Measurements from ENCODE around the gene DIABLO.
"Not testable (repeated sequence)": the region's sequence is repeated elsewhere in the genome, so short reads cannot be mapped to it uniquely, and the experiment has no call there.

DIABLO gene

DNA sequence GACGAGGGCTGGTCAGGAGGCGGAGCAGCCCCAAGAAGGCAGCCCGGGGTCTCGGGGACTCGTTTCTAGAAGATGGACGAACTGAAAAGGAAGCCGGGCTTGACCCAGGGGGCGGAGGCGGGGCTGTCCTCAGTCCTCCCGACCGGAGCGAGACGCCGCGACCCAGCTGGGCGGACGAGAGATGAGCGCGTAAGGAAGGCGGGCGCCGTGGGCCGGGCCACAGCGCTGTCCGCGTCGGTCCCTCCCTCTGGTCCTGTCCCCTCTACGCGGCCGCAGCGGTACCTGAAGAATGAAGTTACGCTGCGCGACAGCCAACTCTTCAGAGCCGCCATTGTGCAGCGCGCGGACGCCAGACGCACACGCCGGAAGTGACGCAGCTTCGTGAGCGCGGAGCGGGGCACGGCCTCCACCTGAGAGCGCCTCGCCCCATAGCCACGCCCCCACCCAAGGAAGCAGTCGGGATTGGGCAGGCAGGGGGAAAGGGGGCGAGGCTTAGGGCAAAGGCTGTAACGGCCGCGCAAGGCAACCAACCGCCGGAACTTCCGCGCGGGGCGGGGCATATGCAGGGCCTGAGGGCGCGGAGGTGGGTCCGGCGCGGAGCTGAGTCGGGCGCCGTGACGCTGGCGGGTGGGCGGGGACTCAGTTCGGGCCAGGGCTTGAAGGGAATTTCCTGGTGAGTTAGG lies at the start of gene DIABLO:
Gene DIABLO, minus strand, starts transcription at position 370 of the 683 bp plus-strand sequence. Its CDS starts 38 bp downstream, at position 332.
- peak; percentile 100 for DNase-seq

- no peak for DNase-seq
Measured at GRCh38 chr12:122275459-122275858, 49.6 kb upstream of the DIABLO start.

- DNase-seq, result peak; percentile 97
Measured at GRCh38 chr12:122266230-122266901, 40.5 kb upstream of the DIABLO start, which contains the start of gene VPS33A. TSS of gene VPS33A (minus strand) at chr12:122266494. CDS start at chr12:122266408, 86 bp downstream.

GRCh38 chr12:122265886-122266229 lies 40.0 kb upstream of the DIABLO start:
- no peak for DNase-seq

- no peak for DNase-seq
Measured at GRCh38 chr12:122265476-122265875, 39.6 kb upstream of the DIABLO start.

- DNase-seq, result not testable (repeated sequence)
Measured at GRCh38 chr12:122260735-122261134, 34.9 kb upstream of the DIABLO start.

DNA sequence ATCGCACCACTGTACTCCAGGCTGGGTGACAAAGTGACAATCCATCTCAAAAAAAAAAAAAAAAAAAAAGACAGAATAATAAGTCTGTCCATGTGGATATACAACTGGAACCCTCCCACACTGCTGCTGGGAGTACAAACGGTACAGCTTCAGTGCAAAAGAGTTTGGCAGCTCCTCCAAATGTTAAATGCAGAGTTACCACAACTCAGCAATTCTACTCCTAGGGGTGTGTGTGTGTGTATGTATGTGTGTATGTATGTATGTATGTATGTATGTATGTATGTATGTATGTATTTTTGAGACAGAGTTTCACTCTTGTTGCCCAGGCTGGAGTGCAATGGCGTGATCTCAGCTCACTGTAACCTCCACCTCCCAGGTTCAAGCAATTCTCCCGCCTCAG lies 33.1 kb upstream of the DIABLO start:
- not testable (repeated sequence) for DNase-seq

- not testable (repeated sequence) for DNase-seq
Measured at GRCh38 chr12:122258462-122258861, 32.6 kb upstream of the DIABLO start.

GRCh38 chr12:122250536-122250935 lies 24.7 kb upstream of the DIABLO start:
- no peak for DNase-seq

DNA sequence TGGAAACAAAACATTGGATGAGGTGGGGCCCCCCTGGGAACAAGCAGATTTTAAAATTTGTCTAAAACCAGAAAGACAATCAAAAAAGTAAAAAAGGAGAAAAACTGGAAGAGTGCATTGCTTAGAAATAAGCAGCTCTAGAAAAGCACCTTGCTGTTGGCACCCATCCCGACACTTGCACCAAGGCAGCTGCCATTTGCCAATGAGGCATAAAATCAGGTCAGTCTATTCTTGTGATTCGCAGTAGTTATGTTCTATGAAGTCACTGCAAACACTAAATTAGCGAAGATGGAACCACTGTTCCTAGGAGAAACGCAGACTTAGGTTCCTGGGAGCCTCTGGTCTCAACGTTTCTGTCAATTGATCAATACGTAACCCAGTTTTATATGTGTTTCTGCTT lies 24.2 kb upstream of the DIABLO start:
- no peak for DNase-seq

- DNase-seq, result no peak
Measured at GRCh38 chr12:122245553-122245952, 19.7 kb upstream of the DIABLO start.

DNA sequence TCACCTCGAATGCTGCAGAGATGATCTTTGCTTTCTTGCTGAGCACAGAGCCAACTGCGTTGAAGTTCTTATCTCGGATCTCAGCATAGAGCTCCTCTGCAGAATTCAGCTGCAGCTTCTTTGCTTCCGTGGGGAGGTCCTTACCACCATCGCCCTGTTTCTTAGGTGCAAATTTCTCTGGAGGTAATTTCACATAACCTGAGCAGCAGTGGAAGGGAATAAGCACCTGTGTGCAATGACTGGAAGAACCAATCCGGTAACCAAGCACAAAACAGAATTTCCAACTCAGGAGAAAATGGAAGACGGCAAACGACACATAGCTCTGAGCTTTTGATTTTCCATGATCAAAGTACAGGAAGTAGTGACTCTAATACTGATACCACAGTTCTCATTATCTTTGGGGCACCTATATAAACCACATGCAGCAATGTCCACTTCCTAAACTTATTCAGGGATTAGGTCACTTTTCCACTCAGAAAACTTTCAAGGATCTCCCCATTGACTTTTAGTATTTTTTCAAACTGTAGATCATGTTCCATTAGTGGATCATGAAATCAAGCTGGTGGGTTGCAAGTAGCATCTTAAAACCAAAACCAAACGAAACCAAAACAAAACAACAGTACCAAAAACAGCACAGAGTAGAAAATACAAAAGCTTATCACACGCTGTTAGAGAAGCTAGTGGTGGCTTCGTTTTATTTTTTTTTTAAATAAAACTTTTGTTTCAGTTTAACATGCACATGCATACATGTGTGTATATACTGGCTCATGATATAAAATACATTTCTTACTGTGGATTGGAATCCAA lies 18.9 kb upstream of the DIABLO start:
- DNase-seq, result no peak

DNA sequence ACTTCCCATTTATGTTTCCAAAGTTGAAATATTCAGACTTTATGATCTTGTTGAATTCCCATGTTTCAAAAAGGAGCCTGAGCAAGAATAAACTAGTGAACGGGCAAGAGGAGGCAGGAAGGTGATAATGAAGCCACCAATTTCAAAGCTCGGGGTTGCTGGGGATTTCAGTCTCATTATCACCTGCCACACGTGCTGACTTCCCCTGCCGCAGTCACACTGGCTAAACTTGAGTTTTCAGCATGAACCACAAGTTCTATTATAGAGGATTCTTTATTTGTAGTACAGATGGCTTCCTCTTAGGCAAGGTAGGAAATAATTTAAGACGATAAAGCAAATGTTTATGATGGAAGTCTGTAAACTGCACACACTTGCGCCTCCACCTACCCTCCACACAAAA lies 18.1 kb upstream of the DIABLO start:
- no peak for DNase-seq

GRCh38 chr12:122238861-122239260 lies 13.0 kb upstream of the DIABLO start:
- no peak for DNase-seq

GRCh38 chr12:122235741-122236140 lies 9.9 kb upstream of the DIABLO start:
- no peak for DNase-seq

GRCh38 chr12:122232691-122233090 lies 6.8 kb upstream of the DIABLO start:
- DNase-seq, result no peak

- DNase-seq, result no peak
Measured at GRCh38 chr12:122230798-122231197, 4.9 kb upstream of the DIABLO start.

DNA sequence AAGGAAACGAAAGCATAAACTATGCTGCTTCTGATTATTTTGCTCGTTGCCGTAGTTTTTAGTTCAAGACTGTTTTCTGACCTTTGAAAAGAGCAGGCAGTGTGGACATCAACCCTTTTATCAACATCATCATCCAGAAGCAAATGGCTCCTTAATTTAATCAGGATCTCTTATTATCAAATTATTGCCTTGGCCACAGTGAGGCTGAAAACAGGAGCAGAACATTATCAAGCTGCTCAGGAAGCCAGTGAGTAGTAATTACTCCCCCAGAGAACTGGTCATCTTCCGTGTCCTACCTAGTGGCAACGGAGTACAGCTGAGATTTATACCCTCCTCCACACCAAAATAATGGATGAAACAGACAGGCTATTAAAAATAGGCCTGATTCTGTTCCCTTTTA lies 2.2 kb upstream of the DIABLO start:
- DNase-seq, result no peak

- peak; percentile 28 for DNase-seq
Measured at GRCh38 chr12:122227341-122227740, 1.5 kb upstream of the DIABLO start.

GRCh38 chr12:122226366-122227125 lies 694 bp upstream of the DIABLO start:
- DNase-seq, result no peak

DNA sequence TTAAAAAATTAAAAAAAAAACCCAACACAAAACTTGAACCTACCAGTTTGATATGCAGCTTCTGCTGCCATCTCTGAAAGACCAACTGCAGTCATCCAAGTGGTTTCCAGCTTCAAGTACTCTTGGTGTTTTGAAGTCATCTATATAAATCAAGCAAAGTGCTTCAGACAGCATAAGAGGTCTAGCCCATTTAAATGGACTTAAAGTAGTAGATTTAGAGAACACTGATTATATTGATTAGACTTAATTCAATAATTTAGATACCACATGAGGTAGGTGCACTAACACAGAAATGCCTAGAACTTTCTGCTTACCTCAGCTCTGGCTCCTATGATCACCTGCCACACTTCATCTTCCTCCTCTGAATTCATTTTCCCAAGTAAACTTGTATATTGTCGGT lies 9.4 kb downstream of the DIABLO start:
- DNase-seq, result no peak

DNA sequence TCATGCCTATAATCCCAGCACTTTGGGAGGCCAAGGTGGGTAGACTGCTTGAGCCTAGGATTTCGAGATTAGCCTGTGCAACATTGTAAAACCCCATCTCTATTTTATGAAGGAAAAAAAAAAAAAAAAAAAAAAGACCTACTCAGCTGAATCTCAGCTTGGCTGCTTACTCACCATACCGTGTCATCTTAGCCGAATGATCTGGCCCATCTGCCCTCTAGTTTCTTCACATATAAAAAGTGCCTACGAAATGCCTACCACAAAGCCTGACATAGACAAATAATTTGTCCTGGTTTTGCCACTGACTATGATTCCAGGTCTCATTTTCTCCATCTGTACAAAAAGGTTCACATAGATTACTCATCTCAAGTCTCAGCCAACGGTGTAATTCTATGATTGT lies 10.1 kb downstream of the DIABLO start:
- no peak for DNase-seq
